Kidney capillary endothelial cell (primary cell): Measurements from ENCODE around the gene BTRC.
"Not testable (repeated sequence)": the region's sequence is repeated elsewhere in the genome, so short reads cannot be mapped to it uniquely, and the experiment has no call there.

ENCODE experiments used
- DNase-seq: peaks from one replicate; pipeline ENCODE4 v3.0.0-alpha.2; 2018; ENCODE audit warnings: low spot score

The BTRC gene

DNA sequence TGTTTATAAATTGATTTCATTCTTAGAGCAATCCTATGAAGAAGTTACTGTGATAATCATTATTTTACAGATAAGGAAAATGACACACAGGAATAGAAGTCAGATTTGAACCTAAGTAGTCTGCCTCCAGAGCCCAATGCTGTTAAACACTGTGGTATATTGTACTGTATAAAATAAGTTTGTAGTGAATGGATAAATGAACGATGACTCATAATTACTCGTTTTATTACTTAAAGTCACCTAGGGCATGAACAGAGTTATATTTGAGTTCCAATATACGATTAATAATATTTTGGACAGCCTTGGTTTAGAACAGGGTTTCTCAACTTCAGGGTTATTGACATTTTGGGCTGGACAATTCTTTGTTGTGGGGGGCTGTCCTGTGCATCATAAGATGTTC is 7.8 kb upstream of the BTRC start:
- no peak for DNase-seq

DNA sequence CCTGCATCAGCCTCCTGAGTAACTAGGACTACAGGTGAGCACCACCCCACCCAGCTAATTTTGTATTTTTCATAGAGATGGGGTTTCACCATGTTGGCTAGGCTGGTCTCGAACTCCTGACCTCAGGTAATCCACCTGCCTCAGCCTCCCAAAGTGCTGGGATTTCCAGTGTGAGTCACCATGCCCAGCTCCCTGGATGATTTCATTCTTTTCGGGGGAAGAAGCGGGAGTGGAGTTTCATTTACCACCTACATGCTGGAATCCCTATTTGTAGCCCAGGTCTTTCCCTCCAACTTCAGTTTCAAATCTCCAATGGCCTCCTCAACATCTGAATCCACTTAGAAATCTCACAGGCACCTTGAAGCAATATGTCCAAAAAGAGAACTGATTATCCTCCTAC is 2.9 kb upstream of the BTRC start:
- DNase-seq, result no peak

DNA sequence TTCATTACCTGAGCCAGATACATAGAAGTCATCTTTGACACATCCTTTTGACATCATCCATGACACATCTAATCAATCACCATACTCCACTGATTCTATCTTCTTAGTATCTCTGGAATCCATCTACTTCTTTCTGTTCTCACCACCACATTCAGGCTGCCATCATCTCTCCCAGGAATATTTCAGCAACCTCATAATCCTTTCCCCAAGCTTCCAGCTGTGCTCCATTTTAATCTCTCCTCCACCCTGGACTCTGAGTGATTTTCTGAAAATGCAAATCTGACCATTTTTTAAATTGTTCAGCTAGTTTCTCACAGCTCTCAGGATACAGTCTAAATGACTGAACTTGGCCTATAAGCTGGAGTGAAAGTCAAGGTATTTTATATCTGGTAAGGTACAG is 2.5 kb upstream of the BTRC start:
- no peak for DNase-seq

GRCh38 chr10:101352857-101353256 is 1.1 kb upstream of the BTRC start:
- DNase-seq, result not testable (repeated sequence)

DNA sequence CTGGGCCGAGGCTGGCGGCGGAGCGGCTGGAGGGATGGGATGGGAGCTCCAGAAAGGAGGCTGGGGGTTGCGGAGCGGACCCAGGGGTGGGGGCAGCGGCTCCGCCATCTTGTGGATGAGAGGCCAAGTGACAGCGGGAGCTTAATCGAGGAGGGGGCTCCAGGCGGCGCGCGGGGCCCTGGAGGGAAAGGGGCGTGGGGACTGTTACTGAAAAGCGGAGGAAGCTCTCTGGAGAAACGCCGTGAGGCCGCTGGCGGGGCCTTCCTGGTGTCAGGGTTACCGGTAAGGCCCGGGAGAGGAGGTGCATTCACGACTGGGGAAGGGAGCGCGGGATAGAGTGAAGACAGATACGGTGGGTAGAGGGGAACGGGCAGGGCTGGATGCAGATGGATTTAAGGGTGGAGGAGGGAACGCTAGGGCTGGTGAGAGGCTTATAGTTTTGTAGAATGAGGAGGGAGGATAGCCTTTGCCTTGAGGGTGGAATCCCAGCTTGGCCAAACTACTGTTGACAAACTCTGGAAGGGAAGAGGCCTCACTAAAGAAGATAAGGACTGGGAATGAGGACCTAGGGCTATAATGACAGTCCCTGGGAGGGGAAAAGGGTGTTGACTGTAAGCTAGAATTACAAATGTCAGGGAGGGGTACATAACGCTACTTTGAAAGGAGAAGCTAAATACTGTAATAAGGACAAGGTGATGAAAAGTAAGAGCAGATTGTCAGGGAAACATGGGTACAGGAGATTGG is 535 bp downstream of the BTRC start:
- peak; percentile 19 for DNase-seq

- DNase-seq, result no peak
Measured at GRCh38 chr10:101355072-101355706, 1.2 kb downstream of the BTRC start.

DNA sequence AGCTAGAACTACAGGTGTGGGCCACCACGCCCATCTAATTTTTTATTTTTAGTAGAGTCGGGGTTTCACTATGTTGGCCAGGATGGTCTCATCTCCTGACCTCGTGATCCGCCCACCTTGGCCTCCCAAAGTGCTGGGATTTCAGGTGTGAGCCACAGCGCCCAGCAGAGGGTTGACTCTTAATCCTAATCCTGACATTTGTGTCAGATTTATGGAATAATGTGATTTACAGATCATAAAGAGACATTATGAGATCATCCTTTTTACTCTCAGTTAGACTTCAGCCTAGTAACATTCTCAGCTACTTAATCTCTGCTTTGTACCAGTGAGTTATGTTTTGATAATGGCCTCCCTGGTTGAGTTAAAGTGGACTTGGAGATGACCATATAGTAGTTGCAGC is 2.2 kb downstream of the BTRC start:
- DNase-seq, result no peak

- no peak for DNase-seq
Measured at GRCh38 chr10:101357958-101358357, 4.0 kb downstream of the BTRC start.

GRCh38 chr10:101358706-101359300 is 4.8 kb downstream of the BTRC start:
- DNase-seq, result no peak

GRCh38 chr10:101360090-101360489 is 6.1 kb downstream of the BTRC start:
- not testable (repeated sequence) for DNase-seq

GRCh38 chr10:101360841-101361240 is 6.9 kb downstream of the BTRC start:
- DNase-seq, result not testable (repeated sequence)

DNA sequence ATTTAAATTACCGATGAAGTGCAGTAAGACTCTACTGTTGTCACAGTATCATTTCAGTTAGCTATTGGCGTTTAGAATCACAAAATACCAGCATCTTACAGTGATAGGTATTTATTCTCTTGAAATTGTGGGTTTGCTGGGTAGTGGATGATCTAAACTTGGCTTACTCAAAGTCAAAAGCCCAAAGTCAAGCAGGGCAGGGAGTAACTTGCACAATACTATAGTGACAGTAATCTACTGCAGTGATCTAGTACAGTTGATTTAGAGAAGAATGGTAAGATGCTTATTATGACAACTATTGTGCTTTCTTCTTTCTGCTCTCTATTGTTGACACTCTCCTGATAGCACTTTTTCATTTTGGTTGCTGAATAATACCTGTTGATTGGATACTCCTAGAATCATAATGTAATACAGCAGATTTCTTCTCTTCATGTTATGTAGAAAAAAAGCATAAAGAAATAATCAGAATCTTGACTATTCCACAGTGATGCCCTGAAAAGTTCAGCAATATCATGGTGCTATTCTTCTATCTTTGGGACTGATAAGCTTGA is 10.0 kb downstream of the BTRC start:
- DNase-seq, result no peak

- DNase-seq, result no peak
Measured at GRCh38 chr10:101364721-101365120, 10.8 kb downstream of the BTRC start.

- DNase-seq, result peak; percentile 91
Measured at GRCh38 chr10:101367569-101368453, 13.8 kb downstream of the BTRC start.

GRCh38 chr10:101373063-101373462 is 19.1 kb downstream of the BTRC start:
- no peak for DNase-seq

DNA sequence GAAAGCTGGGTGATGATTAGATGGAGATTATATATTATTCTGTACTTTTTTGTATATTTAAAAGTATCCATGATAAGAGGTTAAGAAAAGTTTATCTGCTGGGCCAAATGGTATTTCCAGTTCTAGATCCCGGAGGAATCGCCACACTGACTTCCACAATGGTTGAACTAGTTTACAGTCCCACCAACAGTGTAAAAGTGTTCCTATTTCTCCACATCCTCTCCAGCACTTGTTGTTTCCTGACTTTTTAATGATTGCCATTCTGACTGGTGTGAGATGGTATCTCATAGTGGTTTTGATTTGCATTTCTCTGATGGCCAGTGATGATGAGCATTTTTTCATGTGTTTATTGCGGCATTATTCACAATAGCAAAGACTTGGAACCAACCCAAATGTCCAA is 20.0 kb downstream of the BTRC start:
- DNase-seq, result not testable (repeated sequence)

- no peak for DNase-seq
Measured at GRCh38 chr10:101375076-101375475, 21.1 kb downstream of the BTRC start.

GRCh38 chr10:101379663-101380352 is 25.8 kb downstream of the BTRC start:
- DNase-seq, result no peak

DNA sequence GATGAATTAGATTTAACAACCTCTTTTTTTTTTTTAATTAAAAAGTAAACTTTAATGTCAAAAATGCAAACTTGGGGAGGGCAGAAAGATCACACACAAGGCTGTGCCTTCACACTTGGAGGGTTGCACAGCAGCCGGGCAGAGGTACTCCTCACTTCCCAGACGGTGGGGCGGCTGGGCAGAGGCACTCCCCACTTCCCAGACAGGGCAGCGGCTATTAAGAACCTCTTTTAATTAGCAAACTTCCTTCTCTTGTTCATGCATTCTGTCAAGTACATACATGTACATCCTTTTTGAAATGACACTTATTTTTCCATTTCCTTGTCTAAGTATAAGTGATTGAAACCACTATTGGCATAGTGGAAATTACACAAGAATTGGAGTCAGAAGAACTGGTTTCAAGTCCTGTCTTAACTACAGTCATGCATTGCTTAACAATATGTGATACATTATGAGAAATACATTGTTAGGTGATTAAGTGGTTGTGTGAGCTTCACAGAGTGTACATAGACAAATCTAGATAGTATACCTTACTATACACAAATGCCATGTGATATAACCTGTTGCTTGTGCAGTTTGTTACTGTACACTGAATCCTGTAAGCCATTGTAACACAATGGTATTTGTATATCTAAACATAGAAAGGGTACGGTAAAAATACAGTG is 26.5 kb downstream of the BTRC start:
- DNase-seq, result no peak

DNA sequence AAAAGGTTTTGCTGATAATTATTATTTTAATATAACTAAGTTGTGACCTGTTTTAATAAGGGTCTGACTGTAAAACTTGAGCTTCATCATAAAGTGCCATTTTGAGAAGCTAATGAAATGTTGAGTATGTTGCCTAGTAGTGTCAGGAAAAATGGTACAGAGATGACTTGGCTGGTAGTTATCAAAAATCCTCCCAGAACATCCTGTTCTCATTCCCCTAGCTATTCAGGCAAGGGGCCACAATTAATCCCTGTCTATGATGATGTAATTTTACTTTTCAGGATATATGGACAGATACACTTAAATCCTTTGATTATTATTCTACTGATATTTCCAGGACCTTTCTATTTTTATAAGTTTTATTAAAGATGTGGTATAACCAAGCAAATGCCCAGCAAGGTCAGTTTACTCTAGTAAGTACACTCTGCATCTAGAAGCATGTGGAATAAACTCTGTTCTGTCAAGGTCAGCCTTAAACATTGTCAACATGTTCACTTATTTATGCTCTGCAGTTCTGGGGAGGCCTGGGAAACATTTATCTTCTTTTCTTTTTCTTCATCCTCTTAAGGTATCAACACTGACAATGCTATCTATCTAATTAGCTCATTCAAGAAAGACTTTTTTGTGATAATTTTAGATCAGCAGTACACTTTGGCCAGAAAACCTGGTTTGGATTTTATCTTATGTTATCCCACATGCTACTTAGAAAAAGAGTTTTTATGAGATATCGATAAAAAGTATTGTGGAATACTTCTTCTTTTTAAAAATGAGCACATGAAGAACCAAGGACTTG is 32.1 kb downstream of the BTRC start:
- DNase-seq, result no peak
